ENCODE measurements around the gene AP1M1. TPM values are rescaled to one million over a fixed set of nuclear protein-coding genes. Genes with fewer than 3 reads are reported as not detected.

The AP1M1 gene
- 141 and 157 TPM in 2 replicates for total RNA-seq

DNA sequence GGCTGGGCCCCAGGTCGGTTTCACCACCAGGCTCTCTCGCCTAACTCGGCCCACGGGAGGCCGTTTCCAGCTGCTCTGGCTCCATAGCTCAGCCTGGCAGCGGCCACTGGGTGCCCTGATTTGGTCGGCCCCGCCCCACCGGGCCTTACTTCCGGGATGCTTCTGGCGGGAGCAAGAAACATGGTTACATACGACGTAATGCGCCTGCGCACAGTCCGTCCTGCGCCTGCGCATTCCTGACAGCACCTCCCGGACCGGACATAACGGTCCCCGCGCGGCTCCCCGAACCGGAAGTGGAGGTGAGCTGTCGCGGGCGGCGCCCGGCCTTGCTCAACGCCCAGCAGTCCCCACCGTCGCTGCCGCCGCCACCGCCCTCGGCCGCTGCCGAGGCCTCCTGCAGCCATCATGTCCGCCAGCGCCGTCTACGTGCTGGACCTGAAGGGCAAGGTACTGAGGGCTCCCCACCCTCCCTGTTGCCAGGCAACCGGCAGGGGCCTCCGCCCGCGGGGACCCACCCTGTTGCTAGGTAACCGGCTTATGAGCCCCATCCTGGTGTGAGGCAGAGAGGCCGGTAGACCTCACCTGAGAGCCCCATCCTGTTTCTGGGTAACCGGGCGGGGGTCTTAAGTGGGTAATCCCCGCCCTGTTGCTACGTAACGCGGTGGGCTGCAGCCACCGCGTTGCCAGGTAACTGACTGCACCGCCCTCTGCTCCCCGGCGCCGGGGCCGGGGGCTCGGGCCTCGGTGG lies at the start of gene AP1M1:
AP1M1 (plus strand) TSS at position 290 of the 748 bp plus-strand sequence; CDS start at position 406, 116 bp downstream.

DNA sequence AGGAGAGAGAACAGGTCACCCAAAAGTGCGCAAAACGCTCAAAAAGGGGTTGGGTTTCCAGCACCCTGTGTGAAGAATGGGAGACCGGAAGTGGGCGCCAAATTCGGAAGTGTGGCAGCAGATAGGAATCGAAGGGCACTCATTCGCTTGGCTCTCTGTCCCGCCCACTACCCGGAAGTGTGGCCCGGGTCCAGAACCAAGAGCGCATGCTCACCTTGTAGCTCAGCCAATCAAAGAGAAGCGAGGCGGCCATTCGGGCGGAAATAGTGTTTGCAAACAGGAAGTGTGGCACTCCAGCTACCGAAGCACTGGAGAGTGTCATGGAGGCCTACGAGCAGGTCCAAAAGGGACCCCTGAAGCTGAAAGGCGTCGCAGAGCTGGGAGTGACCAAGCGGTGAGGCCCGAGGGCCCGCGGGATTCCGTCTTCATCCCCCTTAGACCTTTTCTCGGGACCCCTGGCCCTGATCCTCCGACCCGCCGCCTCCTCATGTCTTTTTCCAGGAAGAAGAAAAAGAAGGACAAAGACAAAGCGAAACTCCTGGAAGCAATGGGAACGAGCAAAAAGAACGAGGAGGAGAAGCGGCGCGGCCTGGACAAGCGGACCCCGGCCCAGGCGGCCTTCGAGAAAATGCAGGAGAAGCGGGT lies 12.5 kb upstream of the AP1M1 start, which contains the start of gene FAM32A:
FAM32A (plus strand) TSS at position 288 of the 645 bp plus-strand sequence; CDS start at position 321, 33 bp downstream.

Other genes starting within 250 kb of the AP1M1 start
- gene OR10H4, start 248.9 kb upstream of the AP1M1 start, total RNA-seq: not detected in 2 replicates
- gene TPM4, start 121.4 kb upstream of the AP1M1 start, total RNA-seq: 1,135 and 1,169 TPM in 2 replicates
- 78.3 and 80.6 TPM in 2 replicates for gene RAB8A, start 86.0 kb upstream of the AP1M1 start, total RNA-seq
- not detected in 2 replicates for gene HSH2D, start 54.2 kb upstream of the AP1M1 start, total RNA-seq
- not detected in 2 replicates for gene CIB3, start 24.4 kb upstream of the AP1M1 start, total RNA-seq
- 131 and 141 TPM in 2 replicates for gene FAM32A, start 12.5 kb upstream of the AP1M1 start, total RNA-seq
- 10.0 and 13.3 TPM in 2 replicates for gene KLF2, start 126.9 kb downstream of the AP1M1 start, total RNA-seq